Activated T-cell treated with anti-CD3 and anti-CD28 coated beads for 4 hours (primary cell): ENCODE data around the gene ZNF761.
"Not testable (repeated sequence)": the region's sequence is repeated elsewhere in the genome, so short reads cannot be mapped to it uniquely, and the experiment has no call there.

Experiments used
- DNase-seq: peaks from one replicate; pipeline ENCODE4 v3.0.0-alpha.2; 2020

ZNF761 gene

GRCh38 chr19:53460131-53460721 is 28.4 kb downstream of the ZNF761 start:
- not testable (repeated sequence) for DNase-seq

GRCh38 chr19:53461866-53462265 is 30.1 kb downstream of the ZNF761 start:
- no peak for DNase-seq

GRCh38 chr19:53462861-53463260 is 31.1 kb downstream of the ZNF761 start:
- DNase-seq, result no peak

- DNase-seq, result no peak
These were observed 31.5 kb downstream of the ZNF761 start for GRCh38 chr19:53463263-53463662.

GRCh38 chr19:53466726-53467484 is 35.1 kb downstream of the ZNF761 start:
- DNase-seq, result no peak

- DNase-seq, result peak; percentile 98
These were observed 35.9 kb downstream of the ZNF761 start, which contains the start of gene ZNF813 for GRCh38 chr19:53467485-53468262. TSS of gene ZNF813 (plus strand) at chr19:53467733. CDS start at chr19:53483823, 16,090 bp downstream.

- not testable (repeated sequence) for DNase-seq
These were observed 36.8 kb downstream of the ZNF761 start for GRCh38 chr19:53468628-53469027.

GRCh38 chr19:53471916-53472315 is 40.1 kb downstream of the ZNF761 start:
- DNase-seq, result no peak

- not testable (repeated sequence) for DNase-seq
These were observed 43.0 kb downstream of the ZNF761 start for GRCh38 chr19:53474832-53475231.

- DNase-seq, result not testable (repeated sequence)
These were observed 43.7 kb downstream of the ZNF761 start for GRCh38 chr19:53475470-53475869.

- not testable (repeated sequence) for DNase-seq
These were observed 52.0 kb downstream of the ZNF761 start for GRCh38 chr19:53483751-53484150.

GRCh38 chr19:53485046-53486004 is 53.5 kb downstream of the ZNF761 start:
- no peak for DNase-seq

GRCh38 chr19:53492153-53492552 is 60.4 kb downstream of the ZNF761 start:
- no peak for DNase-seq

GRCh38 chr19:53497311-53498023 is 65.7 kb downstream of the ZNF761 start:
- not testable (repeated sequence) for DNase-seq

GRCh38 chr19:53498024-53498395 is 66.2 kb downstream of the ZNF761 start:
- not testable (repeated sequence) for DNase-seq

- not testable (repeated sequence) for DNase-seq
These were observed 71.4 kb downstream of the ZNF761 start for GRCh38 chr19:53503151-53503550.

- not testable (repeated sequence) for DNase-seq
These were observed 72.0 kb downstream of the ZNF761 start for GRCh38 chr19:53503671-53504364.

GRCh38 chr19:53504365-53504703 is 72.5 kb downstream of the ZNF761 start:
- not testable (repeated sequence) for DNase-seq

- DNase-seq, result no peak
These were observed 73.1 kb downstream of the ZNF761 start for GRCh38 chr19:53504885-53505284.

- no peak for DNase-seq
These were observed 74.9 kb downstream of the ZNF761 start for GRCh38 chr19:53506728-53507127.
